Gastrocnemius medialis (tissue), 4 donors: ENCODE measurements around the gene INPP5A.

Source experiments
- POLR2A ChIP-seq, 2 donors: fragments of 450-650 bp; IDR thresholded peaks; one replicate each; pipeline ENCODE4 v1.6.1; 2017; ENCODE audit warnings: antibody characterized with exemption in 2 of 2, mild to moderate bottlenecking in 2 of 2, moderate library complexity in 2 of 2
- TF ChIP-seq, protein P1 (sequence below), 5 experiments: fragments of 450-650 bp in 3 of 5; fragments of 200-600 bp in 2 of 5; sonication (generic) in 2 of 5; IDR thresholded peaks in 4 of 5; conservative IDR thresholded peaks in 1 of 5; 1 replicate in 4 of 5; 2 replicates in 1 of 5; pipeline ENCODE4 v1.5.1; 2016 to 2019; ENCODE audit warnings: antibody characterized with exemption in 5 of 5, mild to moderate bottlenecking in 3 of 5, moderate library complexity in 3 of 5

DNA sequence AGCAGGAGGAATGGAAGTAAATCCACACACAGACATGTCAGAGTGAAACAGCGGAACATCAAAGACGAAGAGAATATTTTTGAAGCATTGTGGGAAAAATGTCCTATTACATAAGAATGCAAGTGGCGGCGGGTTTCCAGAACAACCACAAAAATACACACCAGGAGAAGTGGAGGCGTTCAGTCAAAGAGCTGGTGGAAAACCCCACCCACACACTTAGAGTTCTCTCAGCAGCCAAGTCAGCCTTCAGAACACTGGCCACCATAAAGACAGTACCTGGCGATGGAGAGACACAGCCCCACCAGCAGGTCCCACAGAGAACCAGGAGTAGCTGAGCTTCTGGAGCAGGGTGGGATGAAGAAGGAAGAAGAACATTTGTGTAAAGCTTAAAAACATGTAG lies 224.7 kb downstream of the INPP5A start:
- TF ChIP-seq, protein P1, sequence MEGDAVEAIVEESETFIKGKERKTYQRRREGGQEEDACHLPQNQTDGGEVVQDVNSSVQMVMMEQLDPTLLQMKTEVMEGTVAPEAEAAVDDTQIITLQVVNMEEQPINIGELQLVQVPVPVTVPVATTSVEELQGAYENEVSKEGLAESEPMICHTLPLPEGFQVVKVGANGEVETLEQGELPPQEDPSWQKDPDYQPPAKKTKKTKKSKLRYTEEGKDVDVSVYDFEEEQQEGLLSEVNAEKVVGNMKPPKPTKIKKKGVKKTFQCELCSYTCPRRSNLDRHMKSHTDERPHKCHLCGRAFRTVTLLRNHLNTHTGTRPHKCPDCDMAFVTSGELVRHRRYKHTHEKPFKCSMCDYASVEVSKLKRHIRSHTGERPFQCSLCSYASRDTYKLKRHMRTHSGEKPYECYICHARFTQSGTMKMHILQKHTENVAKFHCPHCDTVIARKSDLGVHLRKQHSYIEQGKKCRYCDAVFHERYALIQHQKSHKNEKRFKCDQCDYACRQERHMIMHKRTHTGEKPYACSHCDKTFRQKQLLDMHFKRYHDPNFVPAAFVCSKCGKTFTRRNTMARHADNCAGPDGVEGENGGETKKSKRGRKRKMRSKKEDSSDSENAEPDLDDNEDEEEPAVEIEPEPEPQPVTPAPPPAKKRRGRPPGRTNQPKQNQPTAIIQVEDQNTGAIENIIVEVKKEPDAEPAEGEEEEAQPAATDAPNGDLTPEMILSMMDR (IDR thresholded peaks at IDR 0.05 in 4 of 5, conservative IDR thresholded peaks at IDR 0.05 in 1 of 5), result no peak
- no peak for TF ChIP-seq POLR2A (IDR thresholded peaks at IDR 0.05)
